Uterus (tissue), 4 donors: ENCODE measurements around the gene CAMTA1. TPM values are rescaled to one million over a fixed set of nuclear protein-coding genes. Genes with fewer than 3 reads are reported as not detected.

Experiments used
- DNase-seq, 2 donors: peaks; one replicate each; pipeline ENCODE4 v3.0.0-alpha.2; 2019 to 2020
- H3K27ac ChIP-seq, 2 donors: fragments of 200-600 bp; sonication (generic); 1 replicate in 1 of 2; 2 replicates in 1 of 2; pipeline ENCODE4 v1.5.1; 2016 to 2018
- H3K27me3 ChIP-seq, 2 donors: fragments of 200-600 bp; sonication (generic); one replicate each; pipeline ENCODE4 v1.5.1; 2018 to 2019; ENCODE audit warnings: control low read depth in 1 of 2
- H3K36me3 ChIP-seq, 2 donors: fragments of 200-600 bp; sonication (generic); one replicate each; pipeline ENCODE4 v1.5.1; 2019; ENCODE audit warnings: control low read depth in 1 of 2
- H3K4me1 ChIP-seq, 2 donors: fragments of 200-600 bp; sonication (generic); one replicate each; pipeline ENCODE4 v1.5.1; 2018 to 2019; ENCODE audit warnings: control low read depth in 1 of 2
- H3K4me3 ChIP-seq, 2 donors: fragments of 200-600 bp; sonication (generic); 1 replicate in 1 of 2; 2 replicates in 1 of 2; pipeline ENCODE4 v1.5.1; 2018 to 2019; ENCODE audit warnings: mild to moderate bottlenecking in 1 of 2
- H3K9me3 ChIP-seq, 2 donors: fragments of 200-600 bp; sonication (generic); one replicate each; pipeline ENCODE4 v1.5.1; 2019; ENCODE audit warnings: control low read depth in 1 of 2
- POLR2A ChIP-seq, 2 donors: fragments of 450-650 bp; IDR thresholded peaks; one replicate each; pipeline ENCODE4 v1.6.1; 2016; ENCODE audit warnings: antibody characterized with exemption in 2 of 2, mild to moderate bottlenecking in 1 of 2, moderate library complexity in 1 of 2
- intact Hi-C: fragments of 100-400 bp; cut with DNase I; formaldehyde crosslinking; loops from one replicate; pipeline ENCODE4 v1.15.1; 2023; ENCODE audit warnings: low total_unique reads
- total RNA-seq, 4 donors: library from RNA; depleted of rRNA in 3 of 4; stranded (reverse); fragments of >200 nt in 3 of 4; gene quantifications; one replicate each; pipeline versions ENCODE4 v1.1.0 to v1.2.4, GENCODE V29; 2014 to 2023
- TF ChIP-seq, protein P1 (sequence below), 4 experiments: fragments of 200-600 bp in 2 of 4; fragments of 450-650 bp in 2 of 4; sonication (generic) in 2 of 4; IDR thresholded peaks; one replicate each; pipeline ENCODE4 v1.5.1; 2016 to 2019; ENCODE audit warnings: antibody characterized with exemption in 4 of 4, mild to moderate bottlenecking in 2 of 4, moderate library complexity in 1 of 4
- donor health status: DM: yes; HTN: yes; CAD: no.

The CAMTA1 gene
- total RNA-seq, 4 donors from 2014 or later: 29.7 to 427 (median 64.8) TPM

DNA sequence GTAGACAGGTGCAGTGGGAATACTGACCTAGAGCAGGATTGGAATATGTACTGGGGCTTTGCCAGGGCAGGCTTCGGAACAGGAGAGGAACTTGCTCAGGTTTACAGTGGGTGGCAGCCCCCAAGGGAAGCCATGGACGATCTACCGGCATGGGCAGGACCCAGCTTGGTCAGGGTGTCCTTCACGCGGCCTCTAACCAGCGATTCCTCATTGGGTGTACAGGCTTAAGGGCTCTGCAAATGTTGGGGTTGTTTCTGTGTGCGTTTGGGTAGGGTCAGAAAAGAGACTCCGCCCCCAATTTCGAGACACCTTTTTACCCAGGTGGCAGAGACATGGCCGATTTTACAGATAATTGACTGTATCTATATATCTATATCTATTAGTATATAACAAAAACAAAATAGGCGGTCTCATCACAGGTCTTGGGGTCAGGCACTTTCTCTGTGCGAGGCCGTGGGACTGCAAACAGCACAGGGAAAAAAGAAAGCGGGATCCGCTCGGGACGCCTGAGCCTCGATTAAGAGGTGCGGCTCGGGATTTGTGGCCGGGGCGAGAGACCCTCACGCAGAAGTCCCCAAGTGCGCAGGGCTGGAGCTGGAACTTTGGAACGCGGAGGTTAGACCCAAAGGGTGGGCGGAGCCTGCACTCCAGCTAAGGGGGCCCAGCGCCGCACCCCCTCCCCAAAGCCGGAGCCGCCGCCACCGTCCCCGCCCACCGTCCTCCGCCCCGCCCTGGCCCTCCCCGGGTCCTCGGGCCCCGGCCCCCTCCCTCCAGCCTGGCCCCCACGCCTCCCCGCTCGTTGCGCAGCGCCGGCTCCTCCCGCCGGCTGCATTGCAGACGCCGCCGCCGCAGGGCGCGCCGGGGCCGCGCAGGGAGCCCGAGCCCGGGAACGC lies 918.3 kb downstream of the CAMTA1 start:
- H3K4me3 ChIP-seq: peak overlapping the region in 1 of 2 donors; percentile 17
- H3K27ac ChIP-seq: peak overlapping the region in 1 of 2 donors; percentile 36
- H3K9me3 ChIP-seq: no peaks in the 10 kb centered on the region
- TF ChIP-seq POLR2A (IDR thresholded peaks at IDR 0.05): no peak
- TF ChIP-seq, protein P1, sequence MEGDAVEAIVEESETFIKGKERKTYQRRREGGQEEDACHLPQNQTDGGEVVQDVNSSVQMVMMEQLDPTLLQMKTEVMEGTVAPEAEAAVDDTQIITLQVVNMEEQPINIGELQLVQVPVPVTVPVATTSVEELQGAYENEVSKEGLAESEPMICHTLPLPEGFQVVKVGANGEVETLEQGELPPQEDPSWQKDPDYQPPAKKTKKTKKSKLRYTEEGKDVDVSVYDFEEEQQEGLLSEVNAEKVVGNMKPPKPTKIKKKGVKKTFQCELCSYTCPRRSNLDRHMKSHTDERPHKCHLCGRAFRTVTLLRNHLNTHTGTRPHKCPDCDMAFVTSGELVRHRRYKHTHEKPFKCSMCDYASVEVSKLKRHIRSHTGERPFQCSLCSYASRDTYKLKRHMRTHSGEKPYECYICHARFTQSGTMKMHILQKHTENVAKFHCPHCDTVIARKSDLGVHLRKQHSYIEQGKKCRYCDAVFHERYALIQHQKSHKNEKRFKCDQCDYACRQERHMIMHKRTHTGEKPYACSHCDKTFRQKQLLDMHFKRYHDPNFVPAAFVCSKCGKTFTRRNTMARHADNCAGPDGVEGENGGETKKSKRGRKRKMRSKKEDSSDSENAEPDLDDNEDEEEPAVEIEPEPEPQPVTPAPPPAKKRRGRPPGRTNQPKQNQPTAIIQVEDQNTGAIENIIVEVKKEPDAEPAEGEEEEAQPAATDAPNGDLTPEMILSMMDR (IDR thresholded peaks at IDR 0.05): no peak
- no peaks in the 10 kb centered on the region for H3K36me3 ChIP-seq
- no peaks in the 10 kb centered on the region for H3K27me3 ChIP-seq
- H3K4me1 ChIP-seq: peaks cover 0 to 7% of the 10 kb centered on the region in 2 donors
- intact Hi-C loops: no loop called here
- DNase-seq: no peak

DNA sequence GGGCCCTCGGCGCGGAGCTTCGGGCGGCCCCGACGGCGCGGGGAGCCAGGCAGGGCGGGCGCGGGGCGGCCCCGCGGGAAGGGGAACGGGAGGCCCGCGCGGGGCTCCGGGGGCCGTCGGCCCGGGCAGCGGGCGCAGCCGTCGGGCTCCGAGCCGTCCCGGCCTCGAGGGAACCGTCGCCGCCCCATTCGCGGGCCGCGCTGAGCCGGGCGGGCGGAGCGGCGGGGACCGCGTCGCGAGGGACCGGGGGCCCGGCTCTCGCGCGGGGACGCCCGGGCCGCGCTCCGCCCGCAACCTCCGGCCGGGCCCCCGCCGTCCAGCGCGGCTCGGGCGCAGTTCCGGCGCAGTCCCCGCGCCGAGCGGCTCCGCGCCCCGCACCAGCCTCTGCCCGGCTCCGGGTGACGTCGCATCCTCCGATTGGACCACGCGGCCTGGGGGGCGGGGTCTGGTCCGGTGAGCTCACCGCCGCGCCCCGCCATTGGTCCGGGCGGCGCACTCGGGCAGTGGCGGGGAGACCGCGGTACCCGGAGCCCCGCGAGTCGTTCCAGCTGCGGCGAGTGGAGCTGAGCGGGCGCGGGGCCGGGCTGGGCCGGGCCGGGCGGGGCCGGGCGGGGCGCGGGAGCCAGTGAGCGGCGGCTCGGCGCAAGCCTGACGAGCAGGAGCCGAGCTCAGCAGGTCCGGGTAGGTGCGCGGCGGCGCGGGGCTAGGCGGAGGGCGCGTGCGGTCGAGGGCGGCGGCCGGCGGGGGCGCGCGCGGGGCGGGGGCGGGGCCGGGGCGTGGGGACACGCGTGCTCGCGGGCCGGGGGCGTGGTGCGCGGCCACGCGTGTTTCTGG lies 919.2 kb downstream of the CAMTA1 start:
- intact Hi-C loops: no loop called here
- Histone ChIP-seq H3K27ac (peak overlapping the region; percentile 38 to 66), H3K36me3 (no peaks in the 10 kb centered on the region), H3K27me3 (no peaks in the 10 kb centered on the region), H3K9me3 (no peaks in the 10 kb centered on the region), H3K4me3 (peak overlapping the region; percentile 24 to 50), H3K4me1 (peaks cover 0 to 7% of the 10 kb centered on the region in 2 donors)
- TF ChIP-seq, protein P1 (IDR thresholded peaks at IDR 0.05): no peak
- TF ChIP-seq POLR2A (IDR thresholded peaks at IDR 0.05): peak; percentile 79 to 86
- peak; percentile 91 to 92 for DNase-seq

DNA sequence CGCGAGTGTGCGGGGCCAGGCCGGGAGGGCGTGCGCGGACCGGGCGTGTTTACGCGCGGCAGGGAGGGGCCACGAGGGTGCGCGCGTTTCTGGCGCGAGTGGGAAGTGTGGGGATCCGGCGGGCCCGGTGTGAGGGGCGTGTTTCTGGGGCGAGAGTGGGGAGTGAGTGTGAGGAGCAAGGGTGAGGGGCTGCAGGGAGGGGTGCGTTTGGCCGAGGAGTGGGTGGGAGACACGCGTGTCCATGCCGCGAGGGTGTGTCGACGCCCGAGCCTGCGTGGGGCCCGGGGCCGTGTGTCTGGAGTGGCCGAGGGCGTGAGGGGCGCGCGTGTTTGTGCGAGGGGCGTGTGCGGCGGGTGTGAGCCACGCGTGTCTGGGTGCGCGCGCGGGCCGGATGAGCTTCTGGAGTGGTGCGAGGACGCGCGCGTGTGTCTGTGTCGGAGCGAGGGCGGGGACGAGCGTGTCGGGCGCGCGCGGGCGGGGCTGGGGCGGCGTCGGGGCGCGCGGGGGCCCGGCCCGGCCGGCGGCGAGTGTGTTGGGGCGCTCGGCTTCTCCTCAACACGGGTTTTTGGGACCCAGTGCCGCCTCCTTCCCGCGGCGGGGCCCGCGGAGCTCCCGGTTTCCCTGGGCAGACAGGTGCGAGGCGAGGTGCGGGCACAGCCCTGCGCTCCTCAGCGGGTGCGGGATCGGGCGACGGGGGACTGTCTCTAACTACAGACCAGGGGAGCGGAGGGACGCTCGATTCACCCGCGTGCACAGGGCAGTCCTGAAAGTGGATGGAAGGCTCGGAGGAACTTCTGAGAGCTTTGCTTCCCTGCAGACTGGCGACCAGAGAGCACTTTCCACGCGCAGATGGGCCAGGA lies 920.0 kb downstream of the CAMTA1 start:
- H3K4me3 ChIP-seq: peak overlapping the region; percentile 24 to 50
- no peaks in the 10 kb centered on the region for H3K27me3 ChIP-seq
- H3K4me1 ChIP-seq: peaks cover 0 to 7% of the 10 kb centered on the region in 2 donors
- H3K27ac ChIP-seq: peak overlapping the region; percentile 38 to 66
- H3K36me3 ChIP-seq: no peaks in the 10 kb centered on the region
- peak in 1 of 2 donors; percentile 46 for DNase-seq
- no peaks in the 10 kb centered on the region for H3K9me3 ChIP-seq
- intact Hi-C loops: no loop called here
- no peak for TF ChIP-seq POLR2A (IDR thresholded peaks at IDR 0.05)
- TF ChIP-seq, protein P1 (IDR thresholded peaks at IDR 0.05): no peak

DNA sequence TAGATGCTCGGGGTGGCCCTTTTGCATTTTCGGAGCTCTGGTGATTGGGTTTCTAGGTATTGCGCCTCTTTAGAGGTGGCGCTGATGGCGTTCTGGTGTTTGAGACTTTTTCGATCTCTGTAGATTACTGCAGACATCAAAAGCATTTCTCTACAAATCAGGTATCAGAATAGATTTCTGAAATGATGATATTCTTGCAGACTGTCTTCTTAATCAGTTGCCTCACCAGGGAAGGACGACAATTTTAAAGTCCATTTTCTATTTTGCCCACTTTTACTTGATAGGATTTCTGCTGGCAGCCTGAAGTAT lies 920.6 kb downstream of the CAMTA1 start:
- peak overlapping the region; percentile 24 to 50 for H3K4me3 ChIP-seq

More for the DNA sequence above, 920.6 kb downstream of the CAMTA1 start:
- Histone ChIP-seq H3K27me3 (no peaks in the 10 kb centered on the region), H3K27ac (peak overlapping the region in 1 of 2 donors; percentile 66), H3K9me3 (no peaks in the 10 kb centered on the region), H3K4me1 (peaks cover 0 to 7% of the 10 kb centered on the region in 2 donors), H3K36me3 (no peaks in the 10 kb centered on the region)
- intact Hi-C loops: no loop called here
- TF ChIP-seq POLR2A (IDR thresholded peaks at IDR 0.05): no peak
- TF ChIP-seq, protein P1 (IDR thresholded peaks at IDR 0.05): no peak
- no peak for DNase-seq
